GM21576 (cell line): Measurements from ENCODE around the gene ST13.
A peak's percentile ranks its signal among the peaks of the same experiment; 100 is the strongest.
"Not testable (repeated sequence)": the region's sequence is repeated elsewhere in the genome, so short reads cannot be mapped to it uniquely, and the experiment has no call there.

ENCODE experiments used
- ATAC-seq: cut with Tn5 transposase; IDR thresholded peaks from one replicate; pipeline ENCODE4 v1.9.1; 2021; ENCODE audit warnings: mild to moderate bottlenecking, moderate library complexity; ENCODE audit not compliant: unreplicated experiment

The ST13 gene

DNA sequence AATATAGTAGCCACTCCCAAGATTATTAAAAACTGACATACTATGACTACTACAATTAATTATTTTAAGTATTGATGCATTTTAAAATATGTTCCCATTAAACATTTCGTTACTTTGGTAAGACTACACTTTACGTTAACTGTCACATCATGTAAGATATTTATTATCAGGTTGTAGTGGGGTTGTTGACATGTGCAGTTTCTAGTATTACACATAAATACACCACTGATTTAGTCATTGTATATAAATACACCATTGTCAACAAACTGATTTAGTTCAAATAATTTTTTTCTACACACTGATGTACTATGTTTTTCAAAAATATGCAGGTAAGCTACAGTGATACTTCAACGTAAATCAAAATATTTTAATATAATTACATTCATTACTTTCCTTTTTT is 11.5 kb downstream of the ST13 start:
- no peak for ATAC-seq

DNA sequence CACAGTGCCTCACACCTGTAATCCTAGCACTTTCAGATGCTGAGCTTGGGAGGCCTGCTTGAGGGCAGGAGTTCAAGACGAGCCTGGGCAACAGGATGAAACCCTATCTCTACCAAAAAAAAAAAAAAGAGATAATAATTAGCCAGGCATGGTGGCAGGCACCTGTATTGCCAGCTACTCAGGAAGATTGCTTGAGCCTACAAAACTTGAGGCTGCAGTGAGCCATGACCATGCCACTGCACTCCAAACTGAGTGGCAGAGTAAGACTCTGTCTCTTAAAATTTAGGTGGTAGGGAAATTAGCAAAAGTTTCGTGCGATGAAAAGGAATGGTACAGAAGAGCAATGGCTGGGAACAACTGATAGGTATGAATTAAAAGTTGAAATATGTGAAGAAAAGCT is 18.0 kb downstream of the ST13 start:
- ATAC-seq: no peak

DNA sequence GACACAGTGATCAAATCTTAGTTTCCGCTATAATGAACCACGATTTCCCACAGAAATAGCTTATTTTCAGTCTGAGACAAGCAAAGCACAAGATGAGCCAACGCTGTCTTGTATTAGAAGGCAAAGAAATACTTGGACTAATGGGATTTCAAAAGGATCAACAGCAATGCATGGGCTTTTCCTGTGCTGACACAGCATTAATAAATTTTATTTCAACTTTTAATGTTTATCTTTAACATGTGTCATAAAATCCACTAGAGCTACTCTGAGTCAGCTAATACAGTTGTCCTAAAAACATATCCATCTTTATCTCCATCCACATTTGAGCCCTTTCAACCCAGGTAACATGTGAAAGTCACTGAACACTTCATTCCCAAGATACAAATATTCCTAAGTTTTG is 21.8 kb downstream of the ST13 start:
- no peak for ATAC-seq

DNA sequence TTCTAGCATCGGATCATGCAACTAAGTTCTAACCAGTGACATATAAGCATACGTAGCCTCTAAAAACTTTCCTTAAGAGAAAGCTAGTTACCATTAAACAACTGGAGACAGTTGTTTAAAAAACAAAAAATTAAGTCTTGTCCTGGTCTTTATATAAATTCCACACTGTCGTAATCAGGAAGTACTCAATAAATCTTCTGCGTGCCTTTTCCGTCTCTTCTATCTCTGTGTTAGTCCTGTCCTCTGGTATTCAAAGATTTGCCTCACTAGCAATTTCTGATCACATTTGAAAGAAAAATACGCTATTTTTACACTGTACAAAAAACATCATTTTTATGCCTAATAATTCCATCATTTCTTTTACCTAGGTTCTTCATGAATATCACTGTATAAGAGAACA is 27.3 kb downstream of the ST13 start:
- ATAC-seq: no peak

DNA sequence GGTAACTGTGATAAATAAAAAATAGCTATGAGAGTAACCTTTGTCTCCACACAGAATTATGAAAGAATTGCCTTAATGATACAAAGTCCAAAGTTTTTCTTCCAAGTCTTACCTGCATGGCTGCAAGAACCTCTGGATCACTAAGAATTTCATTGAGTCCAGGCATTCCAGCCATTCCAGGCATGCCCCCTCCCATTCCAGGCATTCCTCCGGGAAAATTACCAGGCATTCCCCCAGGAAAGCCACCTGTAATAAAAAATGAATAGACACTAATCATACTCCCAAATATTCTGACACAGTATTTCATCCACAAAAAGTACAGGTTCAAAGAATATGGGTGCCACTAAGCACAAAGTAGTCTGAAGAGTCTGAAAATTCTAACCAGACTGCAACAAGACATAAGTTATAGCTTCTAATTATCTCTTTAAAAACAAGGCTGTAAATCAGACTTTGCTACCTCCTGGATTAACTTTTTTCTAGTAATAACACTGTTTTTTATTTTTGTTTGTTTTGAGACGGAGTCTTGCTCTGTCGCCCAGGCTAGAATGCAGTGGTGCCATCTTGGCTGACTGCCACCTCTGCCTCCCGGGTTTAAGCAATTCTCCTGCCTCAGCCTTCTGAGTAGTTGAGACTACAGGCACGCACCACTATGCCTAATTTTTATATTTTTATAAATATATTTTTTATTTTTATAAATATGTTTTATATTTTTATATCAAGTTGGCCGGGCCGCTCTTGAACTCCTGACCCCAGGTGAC is 29.3 kb downstream of the ST13 start:
- no peak for ATAC-seq

DNA sequence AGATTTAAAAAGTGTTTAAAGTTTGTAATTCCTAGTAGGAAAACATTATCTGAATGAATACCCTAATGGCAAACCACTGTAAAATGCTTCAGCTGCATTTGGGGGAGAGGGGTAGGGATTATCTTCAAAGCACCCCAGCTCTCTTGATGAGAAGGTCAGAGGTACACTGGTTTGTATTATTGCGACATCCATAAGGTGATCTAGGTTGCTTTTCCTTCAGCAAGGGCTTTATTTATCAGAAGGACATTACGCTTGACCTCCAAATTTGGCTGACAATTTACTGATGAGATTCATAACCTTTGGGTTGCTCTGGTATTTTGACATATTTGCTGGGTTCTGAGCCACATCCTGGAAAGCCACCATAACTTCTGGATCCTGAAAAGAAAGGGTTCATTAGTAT is 30.1 kb downstream of the ST13 start:
- not testable (repeated sequence) for ATAC-seq

DNA sequence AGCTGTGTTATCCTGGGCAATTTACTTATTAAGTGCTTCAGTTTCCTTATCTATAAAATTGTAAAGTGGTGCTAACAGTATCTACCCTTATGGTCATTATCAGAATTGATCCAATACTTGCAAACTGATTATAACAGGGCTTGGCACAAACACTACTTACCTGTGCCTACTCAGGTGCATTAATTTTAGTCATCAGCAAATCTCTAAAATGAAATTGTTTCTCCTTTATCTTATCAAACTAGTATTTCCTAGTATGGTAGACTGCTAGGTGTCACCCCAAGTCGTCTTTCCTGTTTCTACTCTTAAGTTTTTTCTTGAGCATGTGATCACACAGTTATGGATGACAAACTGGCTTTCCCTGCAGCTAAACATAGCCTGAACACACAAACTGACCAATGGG is 33.0 kb downstream of the ST13 start:
- no peak for ATAC-seq

DNA sequence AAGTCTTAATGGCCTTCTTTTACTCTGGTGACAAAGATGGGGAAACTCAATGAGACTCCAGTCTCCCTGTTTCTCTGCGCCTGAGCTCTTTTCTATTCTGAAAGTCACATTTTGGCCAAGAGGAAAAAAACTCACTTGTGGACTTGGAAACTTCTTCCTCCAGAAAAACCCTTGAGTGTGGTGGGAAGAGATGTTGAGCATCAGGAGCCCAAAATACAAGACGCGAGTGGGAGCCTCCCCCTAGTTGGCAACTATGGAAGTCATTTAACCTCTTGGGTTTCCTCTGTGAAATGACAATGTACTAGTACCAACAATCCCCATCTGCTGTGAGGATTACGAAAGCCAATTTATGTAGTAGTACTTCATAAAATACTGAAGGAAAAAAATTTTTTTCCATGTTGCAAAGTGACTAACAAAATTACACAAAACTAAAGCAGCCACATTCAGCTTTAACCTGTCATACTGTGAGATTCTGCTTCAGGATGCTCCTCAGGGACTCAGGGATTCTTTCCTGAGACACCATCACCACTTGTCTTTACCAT is 36.8 kb downstream of the ST13 start:
- no peak for ATAC-seq

DNA sequence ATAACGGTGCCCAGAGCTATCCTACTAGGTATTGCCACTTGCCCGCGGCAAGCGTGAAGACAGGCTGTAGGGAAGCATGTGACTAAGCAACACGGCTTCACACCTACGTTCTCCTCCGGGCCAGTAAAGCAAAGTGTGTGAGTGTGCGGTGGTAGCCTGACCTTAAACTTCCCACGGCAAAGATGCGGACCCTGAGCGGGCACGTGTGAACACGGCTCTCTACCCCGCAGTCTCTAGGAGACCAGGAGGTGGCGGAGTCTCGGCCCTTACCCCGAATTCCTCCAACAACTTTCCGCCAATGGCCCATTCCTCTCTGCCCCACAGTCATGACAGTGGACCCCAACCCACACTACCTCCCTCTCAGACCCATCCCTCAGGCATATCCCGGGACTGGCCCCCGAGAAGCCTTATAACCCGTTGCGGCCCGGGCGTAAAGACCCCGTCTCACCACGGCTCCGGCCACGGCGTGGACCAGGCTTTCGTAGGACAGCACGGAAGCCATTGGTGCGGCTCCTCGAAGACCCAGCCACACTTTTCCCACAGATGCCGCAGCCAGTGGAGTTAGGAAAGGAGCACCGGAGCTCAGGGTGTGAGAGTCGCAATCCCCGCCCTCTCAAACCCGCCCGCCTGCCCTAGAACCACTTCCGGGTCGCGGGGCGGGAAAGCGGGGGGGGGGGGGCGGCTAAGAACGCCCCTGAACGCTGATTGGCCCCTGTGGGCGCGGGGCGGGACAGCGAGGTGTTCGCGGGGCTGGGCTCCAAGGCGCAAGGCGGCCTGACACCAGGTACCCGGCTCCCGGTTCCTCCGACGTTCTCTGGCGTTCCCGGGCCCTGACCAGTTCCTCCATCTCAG is 37.5 kb downstream of the ST13 start, which contains the start of gene SLC25A17:
Gene SLC25A17 (minus strand): TSS at position 600 of the 852 bp plus-strand sequence. CDS start 98 bp downstream, at position 502.
- peak; percentile 64 for ATAC-seq

DNA sequence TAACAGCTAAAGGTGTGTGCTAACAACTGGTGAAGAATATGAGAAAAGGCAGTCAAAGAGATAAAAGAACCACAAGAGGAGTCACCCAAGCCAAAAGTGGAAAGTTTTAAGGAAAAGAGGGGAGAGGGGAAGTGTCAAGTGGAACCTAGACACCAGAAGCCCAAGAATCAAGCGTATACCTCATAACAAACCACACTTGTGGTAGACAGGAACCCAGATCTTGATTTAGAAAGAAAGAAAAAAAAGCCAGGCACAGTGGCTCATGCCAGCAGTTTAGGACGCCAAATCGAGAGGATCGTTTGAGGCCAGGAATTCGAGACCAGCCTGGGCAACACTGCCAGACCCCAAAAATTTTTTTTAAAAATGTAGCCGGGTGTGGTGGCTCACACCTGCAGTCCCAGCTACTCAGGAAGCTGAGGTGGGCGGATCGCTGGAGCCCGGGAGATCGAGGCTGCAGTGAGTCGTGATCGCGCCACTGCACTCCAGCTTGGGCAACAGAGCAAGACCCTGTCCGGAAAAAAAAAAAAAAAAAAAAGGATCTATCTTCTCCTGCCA is 38.2 kb downstream of the ST13 start:
- ATAC-seq: no peak

DNA sequence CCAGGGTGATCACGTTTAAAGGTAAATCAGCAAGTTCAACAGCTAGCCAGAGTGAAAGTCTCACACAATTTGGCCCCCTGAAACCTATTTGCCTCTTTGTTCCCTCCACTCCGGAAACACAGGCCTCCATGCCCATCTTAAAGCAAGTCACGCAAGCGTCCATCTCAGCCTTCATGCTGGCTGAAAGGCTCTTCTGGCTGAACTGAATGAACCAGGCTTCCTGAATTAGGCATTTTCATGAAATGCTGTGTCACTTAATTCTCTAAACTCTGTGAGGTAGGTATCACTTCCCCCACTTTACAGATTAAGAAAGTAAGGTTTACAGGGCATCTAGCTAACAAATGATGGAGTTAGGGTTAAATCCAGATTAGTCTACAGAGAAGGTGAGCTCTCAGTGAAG is 38.7 kb downstream of the ST13 start:
- ATAC-seq: no peak

DNA sequence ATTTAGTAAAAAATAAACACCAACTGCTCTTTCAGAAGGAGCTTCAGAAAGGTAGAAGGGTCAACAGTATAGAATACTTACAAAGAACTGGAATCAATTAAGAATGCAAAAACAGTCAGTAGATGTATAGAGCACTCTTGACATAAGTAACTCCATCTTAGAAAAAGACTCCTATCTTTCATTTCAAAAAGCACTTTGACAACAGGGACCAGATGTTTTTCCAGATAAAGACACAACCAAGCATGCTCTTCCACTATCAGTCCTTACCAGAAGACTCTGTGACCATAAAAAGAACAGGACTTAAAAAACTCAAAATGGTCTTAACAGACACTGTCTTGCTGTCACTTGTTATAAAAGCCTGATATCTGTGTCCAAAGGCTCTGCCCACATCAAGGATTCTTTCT is 42.5 kb downstream of the ST13 start:
- ATAC-seq: no peak

DNA sequence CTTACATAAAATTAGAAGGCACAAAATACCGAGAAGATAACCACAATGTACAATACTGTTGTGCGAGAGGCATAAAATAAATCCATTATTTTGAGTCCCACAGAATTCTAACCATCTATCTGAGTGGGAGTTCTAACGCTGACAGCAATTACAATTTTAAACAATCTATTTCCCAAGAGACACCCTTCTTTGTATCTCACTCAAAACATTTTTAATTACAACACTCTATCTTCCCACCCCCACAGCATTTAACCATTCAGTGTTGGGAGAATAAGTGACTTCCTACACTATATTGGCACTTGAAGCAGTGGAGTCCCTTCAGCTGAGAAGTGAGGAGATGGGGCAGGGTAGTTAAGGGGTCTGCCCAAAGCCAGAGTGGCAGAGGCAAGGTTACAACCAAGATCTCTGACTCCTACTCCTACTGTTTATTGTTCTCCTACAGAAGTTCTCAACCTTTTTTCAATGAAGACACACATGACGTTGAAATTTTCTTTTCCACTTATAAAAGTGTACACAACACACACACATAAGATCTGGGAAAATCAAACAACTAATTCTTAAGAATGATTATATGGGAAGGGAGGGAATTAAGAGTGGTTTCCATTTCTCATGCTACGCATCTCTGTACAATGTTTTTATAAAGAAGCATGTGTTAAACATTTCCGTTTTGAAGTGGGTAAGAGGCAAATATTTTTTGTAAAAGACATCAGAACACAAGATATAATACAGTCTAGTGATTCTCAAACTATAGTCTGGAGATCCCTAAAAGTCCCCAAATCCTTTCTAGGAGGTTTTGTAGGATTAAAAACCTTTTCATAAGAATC is 48.2 kb downstream of the ST13 start:
- no peak for ATAC-seq

DNA sequence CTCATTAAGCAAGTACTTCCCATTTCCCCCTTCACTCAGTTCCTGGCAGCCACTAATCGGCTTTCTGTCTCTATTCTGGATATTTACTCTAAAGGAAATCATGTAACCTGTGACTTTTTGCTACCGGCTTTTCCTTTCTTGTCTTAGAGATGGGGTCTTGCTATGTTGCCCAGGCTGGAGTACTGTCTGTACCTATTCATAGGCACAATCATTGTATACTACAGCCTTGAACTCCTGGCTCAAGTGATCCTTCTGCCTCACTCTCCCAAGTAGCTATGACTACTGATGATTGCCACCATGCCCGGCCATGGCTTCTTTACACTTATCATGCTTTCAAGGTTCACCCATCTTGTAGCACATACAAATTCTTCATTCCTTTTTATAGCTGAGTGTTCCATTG is 49.7 kb downstream of the ST13 start:
- no peak for ATAC-seq

DNA sequence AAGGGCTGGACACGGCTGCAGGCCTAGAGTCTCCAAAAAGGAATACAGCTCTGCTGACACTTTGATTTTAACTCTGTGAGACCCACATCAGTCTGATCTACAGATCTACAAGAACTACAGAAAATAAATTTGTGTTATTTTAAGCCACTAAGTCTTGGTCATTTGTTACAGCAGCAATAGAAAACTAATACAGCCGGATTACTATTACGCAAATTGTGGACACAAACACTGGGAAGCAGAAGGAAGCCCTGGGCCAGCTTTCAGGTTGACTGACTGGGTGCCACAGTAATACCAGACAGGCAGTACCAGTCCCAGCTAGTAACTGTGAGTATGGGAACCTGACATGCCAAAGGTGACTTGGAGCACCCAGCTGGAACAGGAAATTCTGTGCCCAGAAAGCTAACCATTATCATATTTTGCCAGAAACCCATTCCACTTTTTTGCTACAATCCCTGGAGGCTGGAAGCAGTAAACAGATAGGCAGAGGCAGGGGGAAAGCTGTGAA is 50.7 kb downstream of the ST13 start:
- no peak for ATAC-seq

DNA sequence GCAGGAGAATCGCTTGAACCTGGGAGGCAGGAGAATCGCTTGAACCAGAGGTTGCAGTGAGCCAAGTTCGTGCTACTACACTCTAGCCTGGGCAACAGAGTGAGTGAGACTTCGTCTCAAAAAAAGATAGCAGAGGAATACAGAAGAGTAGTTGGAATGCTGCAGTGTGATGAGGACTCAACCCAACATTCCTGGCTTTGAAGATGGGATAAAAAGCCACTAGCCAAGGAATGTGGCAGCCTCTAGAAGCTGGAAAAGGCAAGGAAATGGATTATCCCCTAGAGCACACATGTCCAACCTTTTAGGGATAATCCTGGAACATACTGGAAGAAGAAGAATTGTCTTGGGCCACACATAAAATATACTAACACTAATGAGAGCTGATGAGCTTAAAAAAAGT is 51.2 kb downstream of the ST13 start:
- ATAC-seq: no peak

DNA sequence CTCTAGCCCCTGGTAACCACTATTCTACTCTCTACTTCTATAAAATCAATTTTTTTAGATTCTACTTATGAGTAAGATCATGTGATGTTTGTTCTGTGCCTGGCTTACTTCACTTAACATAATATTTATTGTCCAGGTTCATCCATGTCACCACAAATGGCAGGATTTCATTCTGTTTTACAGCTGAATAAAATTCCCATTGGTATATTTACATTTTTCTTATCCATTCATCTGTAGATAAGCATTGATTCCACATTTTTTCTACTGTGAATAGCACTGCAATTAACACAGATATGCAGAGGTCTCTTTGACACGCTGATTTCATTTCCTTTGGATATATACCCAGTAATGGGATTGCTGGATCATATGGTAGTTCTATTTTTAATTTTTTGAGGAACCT is 53.1 kb downstream of the ST13 start:
- no peak for ATAC-seq

DNA sequence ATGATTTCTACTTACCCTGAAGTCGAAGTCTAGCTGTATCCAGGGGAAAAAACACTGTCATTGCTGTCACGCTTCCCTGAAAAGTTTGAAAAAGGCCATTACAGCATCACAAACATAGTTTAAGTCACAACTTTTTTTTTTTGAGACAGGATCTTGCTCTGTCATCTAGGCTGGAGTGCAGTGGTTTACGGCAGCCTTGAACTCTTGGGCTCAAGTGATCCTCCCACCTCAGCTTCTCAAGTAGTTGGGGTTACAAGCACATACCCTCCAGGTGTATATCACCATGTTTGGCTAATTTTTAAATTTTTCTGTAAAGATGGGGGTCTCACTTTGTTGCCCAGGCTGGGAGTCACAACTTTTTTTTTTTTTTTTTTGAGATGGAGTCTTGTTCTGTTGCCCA is 57.4 kb downstream of the ST13 start:
- no peak for ATAC-seq

DNA sequence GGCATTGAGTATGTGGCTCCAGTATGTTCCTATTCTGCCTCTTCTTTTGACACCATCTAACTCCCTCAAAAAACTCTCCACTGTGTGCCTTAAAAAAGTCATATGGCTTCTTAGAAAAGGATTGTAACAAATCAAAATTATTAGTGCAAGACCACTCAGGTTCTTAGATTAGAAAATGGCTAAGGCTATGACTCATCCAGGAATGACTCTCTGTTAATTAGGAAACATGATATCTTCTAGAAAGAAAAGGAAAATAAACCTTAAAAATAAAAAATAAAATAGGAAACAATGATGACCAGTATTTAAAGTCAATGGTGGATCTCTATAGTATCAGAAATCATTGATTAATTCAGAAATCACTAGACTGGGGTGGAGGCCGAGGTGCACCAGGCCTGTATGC is 59.0 kb downstream of the ST13 start:
- ATAC-seq: no peak

DNA sequence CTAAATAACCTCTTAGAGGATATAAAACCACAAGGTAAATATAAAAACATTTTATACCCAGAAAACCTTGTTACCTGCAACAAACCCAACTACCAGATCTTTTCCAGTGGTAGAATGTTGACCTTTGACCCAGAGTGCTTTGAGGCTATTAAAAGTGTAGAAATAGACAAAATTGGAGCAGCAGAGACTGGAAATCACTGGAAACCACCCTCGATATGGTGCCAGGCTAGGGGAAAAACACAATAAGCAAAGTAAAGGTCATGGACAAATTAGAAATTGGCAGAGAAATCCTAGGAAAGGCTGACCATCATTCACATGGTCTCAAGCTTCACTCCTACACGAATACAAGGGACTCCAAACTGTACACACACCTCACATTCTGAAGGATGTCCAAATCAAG is 64.0 kb downstream of the ST13 start:
- no peak for ATAC-seq

DNA sequence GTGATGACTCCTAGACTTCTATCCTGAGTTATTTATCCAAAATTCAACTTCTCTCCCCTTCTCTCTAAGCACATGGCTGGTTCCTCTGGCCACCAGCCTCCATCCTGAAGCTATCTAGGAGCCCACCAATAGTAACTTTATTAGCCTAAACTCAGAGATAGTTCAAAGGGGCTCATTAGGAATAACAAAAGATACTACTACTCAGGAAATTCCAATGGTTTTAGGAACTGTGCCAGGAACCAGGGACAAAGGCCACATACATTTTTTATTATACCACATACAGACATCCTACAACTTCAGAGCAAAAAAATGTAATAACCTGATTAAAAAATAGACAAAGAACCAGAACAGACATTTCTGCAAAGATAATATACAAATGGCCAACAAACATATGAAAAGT is 65.2 kb downstream of the ST13 start:
- ATAC-seq: no peak
